ENCODE results near the gene LRRC18.

GRCh38 chr10:48976196-48976595 lies 36.6 kb upstream of the LRRC18 start:
- no peak for TF ChIP-seq CTCF (IDR thresholded peaks at IDR 0.05; ENCODE audit: insufficient read depth, low read length)
- no peak for TF ChIP-seq POLR2AphosphoS5 (IDR thresholded peaks at IDR 0.05; ENCODE audit: low read depth)
- no peak for TF ChIP-seq GABPA (IDR thresholded peaks at IDR 0.05; ENCODE audit: low read depth)
- no peak for TF ChIP-seq REST (IDR thresholded peaks at IDR 0.05; ENCODE audit: insufficient replicate concordance, low read depth)
- no peak for TF ChIP-seq SPI1 (IDR thresholded peaks at IDR 0.05; ENCODE audit: borderline replicate concordance, low read depth)

Measured in HL-60 (cell line).